Endothelial cell of umbilical vein (primary cell): ENCODE results near the gene COLEC11. TPM values are rescaled to one million over a fixed set of nuclear protein-coding genes. Genes with fewer than 3 reads are reported as not detected.

Experiments
- BruUV-seq: library from RNA; stranded (reverse); fragments of 400-500 nt; replicated peaks from 2 replicates; lab custom pipeline; 2021; lab: Mats Ljungman, UMichigan
- CTCF ChIA-PET: fragments of 300-600, 350-600 bp; sonication (Branson Sonifier 250); formaldehyde crosslinking; loops from one replicate; lab custom pipeline; 2021; ENCODE audit warnings: antibody characterized with exemption, inconsistent platforms; lab: Charles Lee
- POLR2A ChIA-PET: fragments of 300-600, 350-600 bp; sonication (Branson Sonifier 250); formaldehyde crosslinking; loops from one replicate; lab custom pipeline; 2021; ENCODE audit warnings: antibody characterized with exemption, inconsistent platforms; lab: Charles Lee
- DNase-seq: peaks from one replicate; pipeline ENCODE4 v3.0.0-alpha.2; 2011; ENCODE audit warnings: low read depth, low spot score
- FAIRE-seq: peaks from 2 replicates; lab custom pipeline; 2011; peaks lifted over from hg19 to GRCh38; lab: Jason Lieb, UNC
- H2AFZ ChIP-seq: 2 replicates; pipeline ENCODE4 v1.6.0; 2012; ENCODE audit warnings: low read depth, low read length, control low read depth, inconsistent platforms
- H3K27ac ChIP-seq: 2 replicates; pipeline ENCODE4 v1.5.1; 2011; ENCODE audit warnings: low read depth, mild to moderate bottlenecking, control low read depth, low read length, moderate library complexity; ENCODE audit not compliant: insufficient read depth
- H3K27me3 ChIP-seq, 2 experiments: 2 replicates each; pipeline versions ENCODE4 v1.6.0 to v1.6.1; 2011; ENCODE audit warnings: low read length in 2 of 2, mixed read lengths in 1 of 2; ENCODE audit not compliant: control insufficient read depth in 2 of 2, insufficient read depth in 2 of 2
- H3K36me3 ChIP-seq, 2 experiments: 2 replicates in 1 of 2; 3 replicates in 1 of 2; pipeline ENCODE4 v1.5.1; 2011; ENCODE audit warnings: low read length in 2 of 2, mild to moderate bottlenecking in 1 of 2, moderate library complexity in 1 of 2; ENCODE audit not compliant: control insufficient read depth in 2 of 2, insufficient read depth in 2 of 2; ENCODE audit errors: extremely low read depth in 1 of 2
- H3K4me1 ChIP-seq: 3 replicates; pipeline ENCODE4 v1.5.1; 2011; ENCODE audit warnings: mild to moderate bottlenecking, low read length; ENCODE audit not compliant: control insufficient read depth, insufficient read depth; ENCODE audit errors: extremely low read depth
- H3K4me2 ChIP-seq: 2 replicates; pipeline ENCODE4 v1.6.1; 2011; ENCODE audit warnings: low read length, control low read depth, mixed read lengths; ENCODE audit not compliant: insufficient read depth
- H3K4me3 ChIP-seq, 3 experiments: fragments of 200-600 bp in 1 of 3; sonication (generic), shearing (Covaris generic) in 1 of 3; replicated peaks in 1 of 3; 2 replicates each; pipeline ENCODE4 v1.5.1; 2011 to 2016; ENCODE audit warnings: control low read depth in 3 of 3, low read length in 3 of 3, mild to moderate bottlenecking in 2 of 3, inconsistent platforms in 1 of 3, low read depth in 1 of 3, moderate library complexity in 1 of 3; ENCODE audit not compliant: insufficient read depth in 1 of 3
- H3K79me2 ChIP-seq: 2 replicates; pipeline ENCODE4 v1.6.0; 2012; ENCODE audit warnings: low read length, inconsistent platforms; ENCODE audit not compliant: control insufficient read depth, insufficient read depth
- H3K9ac ChIP-seq: replicated peaks from 2 replicates; pipeline ENCODE3; 2011; ENCODE audit warnings: low read length, control low read depth; ENCODE audit not compliant: insufficient read depth; ENCODE audit errors: extremely low read depth
- H3K9me1 ChIP-seq: replicated peaks from 3 replicates; pipeline ENCODE4 v1.6.0; 2011; ENCODE audit warnings: mild to moderate bottlenecking, low read length; ENCODE audit not compliant: control insufficient read depth, insufficient read depth; ENCODE audit errors: extremely low read depth
- H3K9me3 ChIP-seq: replicated peaks from 2 replicates; pipeline ENCODE4 v1.5.1; 2012; ENCODE audit warnings: low read length, inconsistent platforms; ENCODE audit not compliant: control insufficient read depth, insufficient read depth
- H4K20me1 ChIP-seq: replicated peaks from 2 replicates; pipeline ENCODE3; 2011; ENCODE audit warnings: mild to moderate bottlenecking, low read length; ENCODE audit not compliant: control insufficient read depth, insufficient read depth; ENCODE audit errors: extremely low read depth
- CTCF ChIP-seq, 2 donors: IDR thresholded peaks; 1 replicate in 1 of 2; 2 replicates in 1 of 2; pipeline ENCODE4 v1.5.1; 2011; ENCODE audit warnings: low read length in 2 of 2, mild to moderate bottlenecking in 2 of 2, moderate library complexity in 2 of 2, control low read depth in 1 of 2, inconsistent platforms in 1 of 2, low read depth in 1 of 2; ENCODE audit not compliant: insufficient read depth in 1 of 2; ENCODE audit errors: extremely low read depth in 1 of 2
- EZH2 ChIP-seq: IDR thresholded peaks from 2 replicates; pipeline ENCODE4 v1.6.1; 2012; ENCODE audit warnings: borderline replicate concordance, low read depth, mild to moderate bottlenecking, moderate library complexity, low read length, inconsistent platforms; ENCODE audit not compliant: severe bottlenecking
- FOS ChIP-seq: IDR thresholded peaks from 2 replicates; pipeline ENCODE4 v1.6.1; 2011; ENCODE audit warnings: mild to moderate bottlenecking, low read length, moderate library complexity, borderline replicate concordance; ENCODE audit not compliant: insufficient read depth
- GATA2 ChIP-seq: IDR thresholded peaks from 2 replicates; pipeline ENCODE4 v1.7.0; 2011; ENCODE audit warnings: low read depth, mild to moderate bottlenecking, moderate library complexity, mixed read lengths, low read length; ENCODE audit not compliant: insufficient read length, insufficient read depth
- JUN ChIP-seq: IDR thresholded peaks from 2 replicates; pipeline ENCODE4 v1.6.1; 2011; ENCODE audit warnings: borderline replicate concordance, low read depth; ENCODE audit not compliant: insufficient read length, insufficient read depth
- MAX ChIP-seq: IDR thresholded peaks from 2 replicates; pipeline ENCODE4 v1.6.1; 2011; ENCODE audit not compliant: insufficient read depth, insufficient read length
- MYC ChIP-seq: IDR thresholded peaks from one replicate; pipeline ENCODE4 v1.6.1; 2011; ENCODE audit warnings: mild to moderate bottlenecking, low read depth, low read length
- POLR2A ChIP-seq: IDR thresholded peaks from 2 replicates; pipeline ENCODE4 v1.6.1; 2012; ENCODE audit warnings: low read depth, mild to moderate bottlenecking, control low read depth, low read length
- POLR2AphosphoS5 ChIP-seq: IDR thresholded peaks from 2 replicates; pipeline ENCODE4 v1.6.1; 2012; ENCODE audit warnings: low read depth, mild to moderate bottlenecking, control low read depth, low read length, moderate library complexity; ENCODE audit not compliant: insufficient read depth
- dilution Hi-C: fragments of 300-500 bp; cut with MboI; formaldehyde crosslinking; loops from one replicate; pipeline ENCODE4 v1.15.0; 2019; ENCODE audit warnings: low sequenced_read_pairs; ENCODE audit not compliant: extremely low pct_ligation_motif_present
- intact Hi-C: fragments of 100-400 bp; cut with micrococcal nuclease; formaldehyde crosslinking; loops from one replicate; pipeline ENCODE4 v1.10.0; 2022
- polyA plus RNA-seq, 4 experiments: library from polyadenylated mRNA; depleted of rRNA in 3 of 4; stranded (reverse) in 3 of 4; unstranded in 1 of 4; fragments of >200 nt; gene quantifications; 2 replicates each; pipeline versions ENCODE4 v1.2.1 to v1.2.3, GENCODE V29; 2011 to 2012; ENCODE audit warnings: missing spikeins in 1 of 4
- total RNA-seq: library from RNA; stranded (reverse); gene quantifications from 2 replicates; pipeline ENCODE4 v1.2.3, GENCODE V29; 2021

Gene COLEC11
- total and polyA plus RNA-seq, 2 donors (not counting 3 experiments of a cell fraction or from before 2014, with no cell fraction given): 0.15 TPM; not detected in 1

- Histone ChIP-seq H3K4me3 (no peak overlapping the region), H4K20me1 (no peaks in the 10 kb centered on the region), H3K27ac (no peak overlapping the region), H2AFZ (peak overlapping the region; percentile 32), H3K4me1 (peaks cover 2% of the 10 kb centered on the region), H3K9ac (no peak overlapping the region), H3K9me3 (no peaks in the 10 kb centered on the region), H3K36me3 (no peaks in the 10 kb centered on the region), H3K9me1 (no peaks in the 10 kb centered on the region), H3K4me2 (no peak overlapping the region), H3K27me3 (no peaks in the 10 kb centered on the region), H3K79me2 (no peaks in the 10 kb centered on the region)
- no peak for FAIRE-seq
- BruUV-seq: no TSS peak
- dilution Hi-C loops (no loop called here), intact Hi-C loops (loop anchor here (2.0 to 5.0 kb wide), 4 partner anchors 56 to 348 kb away; partner anchors contain the start of genes COLEC11 and RPS7)
- no peak for DNase-seq
- no peak for TF ChIP-seq GATA2
- TF ChIP-seq FOS: no peak
- TF ChIP-seq POLR2AphosphoS5: no peak
- no peak for TF ChIP-seq MYC
- TF ChIP-seq POLR2A: no peak
- TF ChIP-seq EZH2: no peak
- TF ChIP-seq MAX: no peak
- TF ChIP-seq CTCF (IDR thresholded peaks at IDR 0.05; ENCODE audit: extremely low read depth in 1 of 2, insufficient read depth in 1 of 2, low read depth in 1 of 2, low read length in 2 of 2): no peak
- no peak for TF ChIP-seq JUN
- CTCF ChIA-PET: interaction anchor here (1.3 to 4.1 kb wide), 3 partner anchors 9 to 227 kb away, joined by 3 to 41 read pairs (median 6); no protein-coding TSS in a partner anchor
- POLR2A ChIA-PET: no interaction called here
Observed at GRCh38 chr2:3650140-3650920, 55.4 kb downstream of the COLEC11 start.
